Esophagus muscularis mucosa (tissue), 2 donors: ENCODE results near the gene SLC12A9.

ENCODE experiments used
- POLR2A ChIP-seq: fragments of 450-650 bp; IDR thresholded peaks from one replicate; pipeline ENCODE4 v1.6.1; 2017; ENCODE audit warnings: antibody characterized with exemption, moderate library complexity, mild to moderate bottlenecking, low read depth
- POLR2AphosphoS5 ChIP-seq, 2 donors: sonication (generic); formaldehyde crosslinking; IDR thresholded peaks; one replicate each; pipeline ENCODE4 v1.6.1; 2017; ENCODE audit warnings: antibody characterized with exemption in 2 of 2

- TF ChIP-seq POLR2A: no peak
- no peak for TF ChIP-seq POLR2AphosphoS5 (IDR thresholded peaks at IDR 0.05)
Observed at GRCh38 chr7:100824499-100825214, 27.9 kb upstream of the SLC12A9 start.
